ENCODE data around the gene RNASE8. TPM values are rescaled to one million over a fixed set of nuclear protein-coding genes. Genes with fewer than 3 reads are reported as not detected.

The RNASE8 gene
- total RNA-seq, 4 donors from 2014 or later: not detected

DNA sequence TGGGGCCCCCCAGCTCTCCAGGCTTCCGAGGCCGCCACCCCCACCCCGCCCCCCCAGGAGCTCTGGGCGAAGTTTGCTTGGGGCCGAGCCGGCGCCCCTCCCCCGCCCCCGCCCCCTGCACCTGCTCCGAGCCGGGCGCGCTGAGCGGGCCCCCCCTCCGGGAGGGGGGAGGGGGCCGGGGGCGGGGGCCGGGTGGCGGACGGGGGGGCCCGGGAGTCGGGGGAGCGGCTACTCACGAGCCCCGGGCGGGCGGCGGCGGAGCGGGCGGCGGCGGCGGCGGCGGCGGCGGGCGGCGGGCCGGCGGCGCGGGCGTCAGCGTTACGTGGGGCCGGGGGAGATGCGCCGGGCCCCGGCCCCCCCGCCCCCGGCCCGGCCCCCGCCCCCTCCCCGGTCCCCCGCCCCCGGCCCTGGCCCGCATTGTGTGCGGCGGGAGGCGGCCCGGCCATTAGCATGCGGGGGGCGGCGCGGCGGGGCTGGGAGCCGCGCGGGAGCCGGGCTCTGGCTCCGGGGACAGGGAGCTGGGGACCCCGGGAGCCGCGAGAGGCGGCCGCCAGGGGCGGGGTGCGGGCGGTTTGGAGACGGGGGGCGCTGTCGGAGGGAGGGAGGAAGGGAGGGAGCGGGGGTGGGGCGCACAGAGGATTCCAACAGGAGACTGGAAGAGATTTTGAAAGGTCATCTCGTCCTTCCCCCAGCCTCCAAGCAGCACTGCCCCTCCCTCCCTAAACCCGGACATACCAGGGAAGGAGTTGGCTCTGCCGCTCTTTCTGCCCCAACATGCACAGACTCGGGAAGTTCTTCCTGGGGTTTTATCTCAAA, 40.7 kb downstream of the RNASE8 start, which contains the start of gene ZNF219:
Gene ZNF219, minus strand, starts transcription at position 580 of the 816 bp plus-strand sequence. CDS start 5,064 bp downstream, outside the sequence.
- peaks cover 32 to 73% (median 61%) of the 10 kb centered on the region in 4 donors for H3K4me1 ChIP-seq
- WGBS, 2 donors (ENCODE audit: low coverage in 1 of 2): 1 to 2% methylated on average over 11 to 38 of the region's 90 CpGs
- H3K27me3 ChIP-seq: no peaks in the 10 kb centered on the region
- peak; percentile 76 for DNase-seq
- peak within 1 kb of the TSS; percentile 52 to 73 (median 64) for H3K4me3 ChIP-seq
- H3K9me3 ChIP-seq: no peaks in the 10 kb centered on the region
- in situ Hi-C loops (cut with MboI; ENCODE audit: low pct_ligation_motif_present in 1 of 4, low pct_unique_long_range_greater_than_20kb in 1 of 4, low sequenced_read_pairs in 3 of 4): no loop called here
- no peaks in the 10 kb centered on the region for H3K36me3 ChIP-seq
- TF ChIP-seq, protein P1, sequence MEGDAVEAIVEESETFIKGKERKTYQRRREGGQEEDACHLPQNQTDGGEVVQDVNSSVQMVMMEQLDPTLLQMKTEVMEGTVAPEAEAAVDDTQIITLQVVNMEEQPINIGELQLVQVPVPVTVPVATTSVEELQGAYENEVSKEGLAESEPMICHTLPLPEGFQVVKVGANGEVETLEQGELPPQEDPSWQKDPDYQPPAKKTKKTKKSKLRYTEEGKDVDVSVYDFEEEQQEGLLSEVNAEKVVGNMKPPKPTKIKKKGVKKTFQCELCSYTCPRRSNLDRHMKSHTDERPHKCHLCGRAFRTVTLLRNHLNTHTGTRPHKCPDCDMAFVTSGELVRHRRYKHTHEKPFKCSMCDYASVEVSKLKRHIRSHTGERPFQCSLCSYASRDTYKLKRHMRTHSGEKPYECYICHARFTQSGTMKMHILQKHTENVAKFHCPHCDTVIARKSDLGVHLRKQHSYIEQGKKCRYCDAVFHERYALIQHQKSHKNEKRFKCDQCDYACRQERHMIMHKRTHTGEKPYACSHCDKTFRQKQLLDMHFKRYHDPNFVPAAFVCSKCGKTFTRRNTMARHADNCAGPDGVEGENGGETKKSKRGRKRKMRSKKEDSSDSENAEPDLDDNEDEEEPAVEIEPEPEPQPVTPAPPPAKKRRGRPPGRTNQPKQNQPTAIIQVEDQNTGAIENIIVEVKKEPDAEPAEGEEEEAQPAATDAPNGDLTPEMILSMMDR (IDR thresholded peaks at IDR 0.05): no peak
- TF ChIP-seq EP300 (IDR thresholded peaks at IDR 0.05; ENCODE audit: low read depth) (no peak), POLR2AphosphoS5 (IDR thresholded peaks at IDR 0.05) (peak in 2 of 3 donors; percentile 69 to 70), POLR2A (IDR thresholded peaks at IDR 0.05) (peak; percentile 56)
- peak within 1 kb of the TSS; percentile 91 to 99 (median 96) for H3K27ac ChIP-seq
- intact Hi-C loops (cut with DNase I; ENCODE audit: low total_unique reads): no loop called here

DNA sequence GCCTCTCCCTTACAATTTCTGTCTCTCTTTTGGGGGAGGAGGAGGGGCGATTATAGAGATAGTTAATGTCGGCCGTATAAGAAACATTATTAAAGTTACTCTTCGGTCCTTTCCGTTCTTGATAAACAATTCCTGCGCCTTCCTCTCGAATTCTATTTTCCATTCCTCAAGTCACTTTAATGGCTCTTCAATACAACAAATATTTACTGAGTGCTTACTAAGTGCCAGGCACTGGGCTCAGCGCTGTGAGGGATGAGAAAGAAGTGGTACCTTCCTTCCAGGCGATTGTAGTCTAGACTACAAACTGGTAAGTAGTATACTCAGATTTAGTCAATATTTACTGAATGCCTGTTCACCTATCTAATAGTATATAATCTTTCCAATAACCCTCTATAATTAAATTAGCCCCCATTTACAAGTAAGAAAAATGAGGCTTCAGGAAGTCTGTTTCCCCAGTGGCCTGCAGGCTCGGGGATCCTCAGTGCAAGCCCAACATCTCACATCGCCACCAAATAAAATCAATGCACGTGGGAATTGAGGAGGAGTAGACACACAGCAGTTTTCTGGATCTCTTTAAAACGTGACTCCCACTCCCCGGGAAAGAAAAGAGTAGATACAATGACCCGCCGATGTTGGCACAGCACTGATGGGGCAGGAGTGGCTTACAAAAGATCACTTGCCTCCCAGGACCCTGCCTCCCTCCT, 41.4 kb downstream of the RNASE8 start:
- Histone ChIP-seq H3K27me3 (no peaks in the 10 kb centered on the region), H3K4me3 (peak overlapping the region; percentile 39 to 73 (median 64)), H3K27ac (peak overlapping the region; percentile 91 to 99 (median 96)), H3K4me1 (peaks cover 32 to 69% (median 64%) of the 10 kb centered on the region in 4 donors), H3K9me3 (no peaks in the 10 kb centered on the region), H3K36me3 (no peaks in the 10 kb centered on the region)
- DNase-seq: no peak
- 7 to 15% methylated on average over 10 to 16 of the region's 16 CpGs for WGBS, 2 donors (ENCODE audit: low coverage in 1 of 2)
- intact Hi-C loops (cut with DNase I; ENCODE audit: low total_unique reads) (no loop called here), in situ Hi-C loops (cut with MboI; ENCODE audit: low pct_ligation_motif_present in 1 of 4, low pct_unique_long_range_greater_than_20kb in 1 of 4, low sequenced_read_pairs in 3 of 4) (no loop called here)
- TF ChIP-seq POLR2A (IDR thresholded peaks at IDR 0.05) (no peak), EP300 (IDR thresholded peaks at IDR 0.05; ENCODE audit: low read depth) (no peak), POLR2AphosphoS5 (IDR thresholded peaks at IDR 0.05) (no peak)
- TF ChIP-seq, protein P1 (IDR thresholded peaks at IDR 0.05): no peak

DNA sequence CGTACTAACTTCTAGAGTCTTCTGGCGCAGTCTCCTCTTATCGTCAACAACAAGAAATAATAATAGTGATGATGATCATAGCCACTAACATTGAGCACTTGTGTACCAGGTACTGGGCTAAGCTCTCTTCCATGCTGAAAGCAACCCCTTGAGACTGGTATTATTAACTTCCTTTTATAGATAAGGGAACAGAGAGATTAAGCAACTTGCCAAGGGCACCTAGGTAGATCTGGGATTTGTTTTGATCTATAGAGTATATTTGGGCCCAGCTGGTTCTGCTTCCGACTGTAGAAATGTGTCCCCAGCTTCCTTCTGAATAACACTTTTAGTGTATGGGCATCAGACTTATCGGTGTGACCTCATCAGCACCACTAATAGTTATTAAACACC, 42.0 kb downstream of the RNASE8 start:
- no peaks in the 10 kb centered on the region for H3K27me3 ChIP-seq
- 62 to 70% methylated on average over 2 to 5 of the region's 5 CpGs for WGBS, 2 donors (ENCODE audit: low coverage in 1 of 2)
- no peak for DNase-seq
- H3K4me3 ChIP-seq: peak overlapping the region in 1 of 4 donors; percentile 63
- no peaks in the 10 kb centered on the region for H3K9me3 ChIP-seq
- TF ChIP-seq POLR2A (IDR thresholded peaks at IDR 0.05) (no peak), EP300 (IDR thresholded peaks at IDR 0.05; ENCODE audit: low read depth) (no peak), POLR2AphosphoS5 (IDR thresholded peaks at IDR 0.05) (no peak)
- TF ChIP-seq, protein P1 (IDR thresholded peaks at IDR 0.05): no peak
- H3K36me3 ChIP-seq: no peaks in the 10 kb centered on the region
- H3K4me1 ChIP-seq: peaks cover 33 to 69% (median 63%) of the 10 kb centered on the region in 4 donors
- intact Hi-C loops (cut with DNase I; ENCODE audit: low total_unique reads) (no loop called here), in situ Hi-C loops (cut with MboI; ENCODE audit: low pct_ligation_motif_present in 1 of 4, low pct_unique_long_range_greater_than_20kb in 1 of 4, low sequenced_read_pairs in 3 of 4) (no loop called here)
- H3K27ac ChIP-seq: peak overlapping the region; percentile 91 to 99 (median 96)

DNA sequence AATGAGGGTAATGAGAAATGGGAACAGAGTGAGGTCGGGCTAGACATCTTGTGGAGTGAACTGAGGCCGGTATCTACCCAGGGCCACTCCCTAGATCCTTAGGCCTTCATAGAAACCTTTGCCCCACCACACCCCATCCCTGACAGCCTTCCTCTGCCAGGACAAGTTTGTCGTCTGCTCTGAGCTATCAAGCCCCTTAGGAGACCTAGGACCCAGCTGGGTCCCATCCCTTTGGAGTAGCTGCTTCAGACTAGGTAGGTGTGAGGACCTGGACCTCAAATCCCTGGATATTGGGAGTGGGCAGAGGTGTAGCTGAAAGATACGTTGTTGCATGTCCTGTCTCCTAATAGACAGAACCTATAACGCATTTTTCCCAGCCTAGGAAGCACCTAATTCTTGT, 43.3 kb downstream of the RNASE8 start, which contains the start of gene TMEM253:
Gene TMEM253, plus strand, starts transcription at position 136 of the 400 bp plus-strand sequence. CDS start 278 bp downstream, outside the sequence.
- peaks cover 45 to 78% (median 72%) of the 10 kb centered on the region in 4 donors for H3K4me1 ChIP-seq
- H3K27ac ChIP-seq: peak within 1 kb of the TSS; percentile 91 to 99 (median 96)
- DNase-seq: peak; percentile 84
- 51 to 55% methylated on average over 2 to 5 of the region's 5 CpGs for WGBS, 2 donors (ENCODE audit: low coverage in 1 of 2)
- TF ChIP-seq EP300 (IDR thresholded peaks at IDR 0.05; ENCODE audit: low read depth) (no peak), POLR2AphosphoS5 (IDR thresholded peaks at IDR 0.05) (peak in 2 of 3 donors; percentile 73 to 79), POLR2A (IDR thresholded peaks at IDR 0.05) (peak; percentile 60)
- TF ChIP-seq, protein P1 (IDR thresholded peaks at IDR 0.05): no peak
- H3K4me3 ChIP-seq: peak within 1 kb of the TSS in 1 of 4 donors; percentile 14
- intact Hi-C loops (cut with DNase I; ENCODE audit: low total_unique reads) (no loop called here), in situ Hi-C loops (cut with MboI; ENCODE audit: low pct_ligation_motif_present in 1 of 4, low pct_unique_long_range_greater_than_20kb in 1 of 4, low sequenced_read_pairs in 3 of 4) (no loop called here)
- no peaks in the 10 kb centered on the region for H3K36me3 ChIP-seq
- no peaks in the 10 kb centered on the region for H3K9me3 ChIP-seq
- H3K27me3 ChIP-seq: no peaks in the 10 kb centered on the region
